Ishikawa (cell line): ENCODE data around the gene DOK7.

ENCODE experiments used
- CREB1 ChIP-seq: IDR thresholded peaks from 2 replicates; pipeline ENCODE4 v1.6.1; 2012; ENCODE audit warnings: low read depth
- EP300 ChIP-seq: IDR thresholded peaks from 2 replicates; pipeline ENCODE4 v1.6.1; 2012; ENCODE audit warnings: borderline replicate concordance
- FOXM1 ChIP-seq: IDR thresholded peaks from 2 replicates; pipeline ENCODE4 v1.6.1; 2012; ENCODE audit warnings: low read depth, borderline replicate concordance
- MAX ChIP-seq: IDR thresholded peaks from 2 replicates; pipeline ENCODE4 v1.6.1; 2012
- NFIC ChIP-seq: IDR thresholded peaks from 2 replicates; pipeline ENCODE4 v1.6.1; 2012
- YY1 ChIP-seq: IDR thresholded peaks from 2 replicates; pipeline ENCODE4 v1.6.1; 2012; ENCODE audit warnings: low read depth
- ZBTB7A ChIP-seq: IDR thresholded peaks from 2 replicates; pipeline ENCODE4 v1.6.1; 2012; ENCODE audit warnings: low read depth

GRCh38 chr4:3464911-3465697 lies 2.0 kb downstream of the DOK7 start:
- TF ChIP-seq YY1 (no peak), CREB1 (no peak), NFIC (no peak), EP300 (no peak), FOXM1 (no peak), MAX (no peak), ZBTB7A (no peak; the same call in none of the 2 replicates)
